GM18870 (cell line): ENCODE results near the gene KISS1R.

Experiments
- ATAC-seq: cut with Tn5 transposase; IDR thresholded peaks from one replicate; pipeline ENCODE4 v1.9.1; 2021; ENCODE audit warnings: moderate library complexity; ENCODE audit not compliant: unreplicated experiment

Gene KISS1R

GRCh38 chr19:899336-900042 is 17.6 kb upstream of the KISS1R start:
- ATAC-seq: no peak

GRCh38 chr19:900043-900301 is 17.2 kb upstream of the KISS1R start:
- no peak for ATAC-seq

GRCh38 chr19:900302-901111 is 16.6 kb upstream of the KISS1R start:
- ATAC-seq: no peak

- ATAC-seq: no peak
Measured at GRCh38 chr19:901216-902092, 15.7 kb upstream of the KISS1R start.

GRCh38 chr19:902093-902370 is 15.1 kb upstream of the KISS1R start:
- no peak for ATAC-seq

GRCh38 chr19:902446-903226 is 14.5 kb upstream of the KISS1R start:
- ATAC-seq: no peak

- no peak for ATAC-seq
Measured at GRCh38 chr19:903266-903797, 13.8 kb upstream of the KISS1R start.

- ATAC-seq: no peak
Measured at GRCh38 chr19:904545-904944, 12.6 kb upstream of the KISS1R start.

- no peak for ATAC-seq
Measured at GRCh38 chr19:906480-906879, 10.7 kb upstream of the KISS1R start.

GRCh38 chr19:907183-907853 is 9.8 kb upstream of the KISS1R start:
- no peak for ATAC-seq

GRCh38 chr19:911197-912033 is 5.7 kb upstream of the KISS1R start:
- no peak for ATAC-seq

- no peak for ATAC-seq
Measured at GRCh38 chr19:912181-913079, 4.7 kb upstream of the KISS1R start.

- ATAC-seq: no peak
Measured at GRCh38 chr19:913080-913748, 3.9 kb upstream of the KISS1R start, which contains the start of gene R3HDM4. TSS of gene R3HDM4 (minus strand) at chr19:913219. CDS start at chr19:913157, 62 bp downstream.

- ATAC-seq: no peak
Measured at GRCh38 chr19:916645-917322, 349 bp upstream of the KISS1R start.

GRCh38 chr19:918152-918437 is 962 bp downstream of the KISS1R start:
- no peak for ATAC-seq

- no peak for ATAC-seq
Measured at GRCh38 chr19:918481-919198, 1.5 kb downstream of the KISS1R start.
